ENCODE results near the gene BBS9. TPM values are rescaled to one million over a fixed set of nuclear protein-coding genes. Genes with fewer than 3 reads are reported as not detected.
A peak's percentile ranks its signal among the peaks of the same experiment; 100 is the strongest.

The BBS9 gene
- polyA plus RNA-seq, 1 donor from 2014 or later = 9.8 TPM

DNA sequence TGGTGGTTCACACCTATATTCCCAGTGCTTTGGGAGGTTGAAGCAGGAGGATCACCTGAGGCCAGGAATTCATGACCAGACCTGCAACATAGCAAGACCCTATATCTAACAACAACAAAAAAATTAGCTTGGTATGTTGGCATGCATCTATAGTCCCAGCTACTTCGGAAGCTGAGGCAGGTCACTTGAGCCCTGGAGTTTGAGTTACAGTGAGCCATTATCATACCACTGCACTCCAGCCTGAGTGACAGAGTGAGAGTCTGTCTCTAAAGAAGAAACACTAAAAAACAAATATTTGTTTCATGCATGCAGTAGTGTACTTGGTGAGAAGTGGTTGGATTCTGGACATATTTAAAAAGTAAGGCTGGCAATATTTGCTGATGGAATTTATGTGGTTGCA lies 198.1 kb downstream of the BBS9 start:
- Histone ChIP-seq H3K9me3 (ENCODE audit: low read length) (no peaks in the 10 kb centered on the region), H3K9me2 (ENCODE audit: insufficient read depth, low read length) (no peaks in the 10 kb centered on the region), H3K4me2 (ENCODE audit: low read length) (no peak overlapping the region), H3K4me3 (ENCODE audit: low read length) (no peak overlapping the region), H3K27me3 (ENCODE audit: insufficient read depth, low read depth, low read length) (no peaks in the 10 kb centered on the region), H3K36me3 (ENCODE audit: insufficient read depth, low read length) (no peaks in the 10 kb centered on the region), H3K27ac (ENCODE audit: low read length) (no peak overlapping the region), H2AFZ (ENCODE audit: low read depth, low read length) (no peak overlapping the region), H3K9ac (ENCODE audit: low read length) (no peak overlapping the region), H3F3A (ENCODE audit: insufficient read depth, low read length, poor library complexity, severe bottlenecking) (no peaks in the 10 kb centered on the region), H4K20me1 (ENCODE audit: insufficient read depth) (no peaks in the 10 kb centered on the region), H3K79me2 (replicated peaks; ENCODE audit: insufficient read depth, low read length) (no peaks in the 10 kb centered on the region)
- TF ChIP-seq RAD21 (conservative IDR thresholded peaks at IDR 0.05) (no peak), MXI1 (conservative IDR thresholded peaks at IDR 0.05; ENCODE audit: poor library complexity, severe bottlenecking) (no peak), TAF1 (IDR thresholded peaks at IDR 0.05; ENCODE audit: low read depth) (no peak), EP300 (conservative IDR thresholded peaks at IDR 0.05; ENCODE audit: poor library complexity, severe bottlenecking) (no peak), EZH2 (IDR thresholded peaks at IDR 0.05; ENCODE audit: borderline replicate concordance, insufficient read depth, low read length, poor library complexity, severe bottlenecking) (no peak), POLR2AphosphoS5 (IDR thresholded peaks at IDR 0.05) (no peak), SMC3 (conservative IDR thresholded peaks at IDR 0.05; ENCODE audit: poor library complexity) (no peak)
- TF ChIP-seq, protein P1, sequence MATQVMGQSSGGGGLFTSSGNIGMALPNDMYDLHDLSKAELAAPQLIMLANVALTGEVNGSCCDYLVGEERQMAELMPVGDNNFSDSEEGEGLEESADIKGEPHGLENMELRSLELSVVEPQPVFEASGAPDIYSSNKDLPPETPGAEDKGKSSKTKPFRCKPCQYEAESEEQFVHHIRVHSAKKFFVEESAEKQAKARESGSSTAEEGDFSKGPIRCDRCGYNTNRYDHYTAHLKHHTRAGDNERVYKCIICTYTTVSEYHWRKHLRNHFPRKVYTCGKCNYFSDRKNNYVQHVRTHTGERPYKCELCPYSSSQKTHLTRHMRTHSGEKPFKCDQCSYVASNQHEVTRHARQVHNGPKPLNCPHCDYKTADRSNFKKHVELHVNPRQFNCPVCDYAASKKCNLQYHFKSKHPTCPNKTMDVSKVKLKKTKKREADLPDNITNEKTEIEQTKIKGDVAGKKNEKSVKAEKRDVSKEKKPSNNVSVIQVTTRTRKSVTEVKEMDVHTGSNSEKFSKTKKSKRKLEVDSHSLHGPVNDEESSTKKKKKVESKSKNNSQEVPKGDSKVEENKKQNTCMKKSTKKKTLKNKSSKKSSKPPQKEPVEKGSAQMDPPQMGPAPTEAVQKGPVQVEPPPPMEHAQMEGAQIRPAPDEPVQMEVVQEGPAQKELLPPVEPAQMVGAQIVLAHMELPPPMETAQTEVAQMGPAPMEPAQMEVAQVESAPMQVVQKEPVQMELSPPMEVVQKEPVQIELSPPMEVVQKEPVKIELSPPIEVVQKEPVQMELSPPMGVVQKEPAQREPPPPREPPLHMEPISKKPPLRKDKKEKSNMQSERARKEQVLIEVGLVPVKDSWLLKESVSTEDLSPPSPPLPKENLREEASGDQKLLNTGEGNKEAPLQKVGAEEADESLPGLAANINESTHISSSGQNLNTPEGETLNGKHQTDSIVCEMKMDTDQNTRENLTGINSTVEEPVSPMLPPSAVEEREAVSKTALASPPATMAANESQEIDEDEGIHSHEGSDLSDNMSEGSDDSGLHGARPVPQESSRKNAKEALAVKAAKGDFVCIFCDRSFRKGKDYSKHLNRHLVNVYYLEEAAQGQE (IDR thresholded peaks at IDR 0.05; ENCODE audit: borderline replicate concordance) = no peak
- TF ChIP-seq, protein P2, sequence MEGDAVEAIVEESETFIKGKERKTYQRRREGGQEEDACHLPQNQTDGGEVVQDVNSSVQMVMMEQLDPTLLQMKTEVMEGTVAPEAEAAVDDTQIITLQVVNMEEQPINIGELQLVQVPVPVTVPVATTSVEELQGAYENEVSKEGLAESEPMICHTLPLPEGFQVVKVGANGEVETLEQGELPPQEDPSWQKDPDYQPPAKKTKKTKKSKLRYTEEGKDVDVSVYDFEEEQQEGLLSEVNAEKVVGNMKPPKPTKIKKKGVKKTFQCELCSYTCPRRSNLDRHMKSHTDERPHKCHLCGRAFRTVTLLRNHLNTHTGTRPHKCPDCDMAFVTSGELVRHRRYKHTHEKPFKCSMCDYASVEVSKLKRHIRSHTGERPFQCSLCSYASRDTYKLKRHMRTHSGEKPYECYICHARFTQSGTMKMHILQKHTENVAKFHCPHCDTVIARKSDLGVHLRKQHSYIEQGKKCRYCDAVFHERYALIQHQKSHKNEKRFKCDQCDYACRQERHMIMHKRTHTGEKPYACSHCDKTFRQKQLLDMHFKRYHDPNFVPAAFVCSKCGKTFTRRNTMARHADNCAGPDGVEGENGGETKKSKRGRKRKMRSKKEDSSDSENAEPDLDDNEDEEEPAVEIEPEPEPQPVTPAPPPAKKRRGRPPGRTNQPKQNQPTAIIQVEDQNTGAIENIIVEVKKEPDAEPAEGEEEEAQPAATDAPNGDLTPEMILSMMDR (IDR thresholded peaks at IDR 0.05; ENCODE audit: poor library complexity, severe bottlenecking) = no peak

DNA sequence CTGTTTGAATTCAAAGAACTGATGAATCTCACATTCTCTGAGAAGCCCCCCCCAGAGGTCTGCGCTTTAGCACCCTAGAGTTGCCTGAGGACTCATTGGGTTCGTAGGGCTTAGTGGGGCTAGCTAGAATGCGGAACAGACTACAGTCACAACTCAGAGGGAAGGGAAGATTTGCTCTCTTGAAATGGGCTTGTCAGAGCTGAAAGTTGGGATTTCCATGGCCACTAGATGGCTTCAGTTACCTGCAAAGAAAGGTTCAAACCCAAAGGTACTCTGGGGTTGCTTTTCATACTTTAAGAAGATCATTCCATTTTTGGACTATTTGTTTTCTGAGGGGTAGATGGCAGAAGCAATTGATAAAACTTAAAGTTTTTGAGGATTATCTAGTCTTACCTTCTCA lies 205.0 kb downstream of the BBS9 start:
- no peaks in the 10 kb centered on the region for H3K36me3 ChIP-seq (ENCODE audit: insufficient read depth, low read length)
- no peaks in the 10 kb centered on the region for H3K79me2 ChIP-seq (replicated peaks; ENCODE audit: insufficient read depth, low read length)
- no peak overlapping the region for H3K27ac ChIP-seq (ENCODE audit: low read length)
- no peaks in the 10 kb centered on the region for H3F3A ChIP-seq (ENCODE audit: insufficient read depth, low read length, poor library complexity, severe bottlenecking)
- H3K27me3 ChIP-seq (ENCODE audit: insufficient read depth, low read depth, low read length) = no peaks in the 10 kb centered on the region
- no peaks in the 10 kb centered on the region for H3K9me2 ChIP-seq (ENCODE audit: insufficient read depth, low read length)
- no peaks in the 10 kb centered on the region for H4K20me1 ChIP-seq (ENCODE audit: insufficient read depth)
- H3K9me3 ChIP-seq (ENCODE audit: low read length) = no peaks in the 10 kb centered on the region
- H3K4me3 ChIP-seq (ENCODE audit: low read length) = no peak overlapping the region
- H3K4me2 ChIP-seq (ENCODE audit: low read length) = no peak overlapping the region
- no peak for TF ChIP-seq POLR2AphosphoS5 (IDR thresholded peaks at IDR 0.05)
- TF ChIP-seq MXI1 (conservative IDR thresholded peaks at IDR 0.05; ENCODE audit: poor library complexity, severe bottlenecking) = no peak
- peak; percentile 62 for TF ChIP-seq RAD21 (conservative IDR thresholded peaks at IDR 0.05)
- no peak for TF ChIP-seq EZH2 (IDR thresholded peaks at IDR 0.05; ENCODE audit: borderline replicate concordance, insufficient read depth, low read length, poor library complexity, severe bottlenecking)
- TF ChIP-seq TAF1 (IDR thresholded peaks at IDR 0.05; ENCODE audit: low read depth) = no peak
- TF ChIP-seq SMC3 (conservative IDR thresholded peaks at IDR 0.05; ENCODE audit: poor library complexity) = peak; percentile 60
- TF ChIP-seq, protein P2 (IDR thresholded peaks at IDR 0.05; ENCODE audit: poor library complexity, severe bottlenecking) = peak; percentile 59
- TF ChIP-seq EP300 (conservative IDR thresholded peaks at IDR 0.05; ENCODE audit: poor library complexity, severe bottlenecking) = no peak
- TF ChIP-seq, protein P1 (IDR thresholded peaks at IDR 0.05; ENCODE audit: borderline replicate concordance) = no peak
- H2AFZ ChIP-seq (ENCODE audit: low read depth, low read length) = no peak overlapping the region
- no peak overlapping the region for H3K9ac ChIP-seq (ENCODE audit: low read length)

Measured in neural cell (in vitro differentiated cells).